Measurements from ENCODE around the gene SLC4A7.
"Not testable (repeated sequence)": the region's sequence is repeated elsewhere in the genome, so short reads cannot be mapped to it uniquely, and the experiment has no call there.

Gene SLC4A7

DNA sequence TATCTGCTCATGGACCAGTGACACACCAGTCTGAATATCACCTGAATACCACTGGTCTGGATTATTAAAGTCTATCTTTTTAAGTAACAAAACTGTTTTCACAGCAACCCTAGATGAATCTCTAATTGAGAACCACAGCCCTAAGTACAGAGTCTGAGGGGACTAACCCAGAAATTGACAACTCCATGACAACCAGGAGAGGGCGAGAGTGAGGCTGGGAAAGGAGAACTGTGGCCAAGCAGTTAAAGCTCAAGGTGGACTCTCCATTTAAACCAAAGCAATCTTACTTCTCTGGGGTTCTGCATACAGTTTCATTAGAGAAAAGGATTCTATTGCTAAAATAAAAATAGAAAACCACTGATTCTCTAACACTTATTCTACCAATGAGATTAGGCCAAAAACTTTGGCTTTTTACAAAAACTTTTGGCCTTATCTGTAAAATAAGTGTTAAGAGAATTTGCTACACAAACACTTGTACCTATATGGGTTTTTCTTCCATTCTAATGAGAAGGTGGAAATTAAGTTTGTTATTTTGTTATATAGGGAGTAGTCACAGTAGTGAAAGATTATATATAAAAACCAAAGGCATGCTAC lies 126.4 kb downstream of the SLC4A7 start:
- DNase-seq, result peak; percentile 41 to 42

DNA sequence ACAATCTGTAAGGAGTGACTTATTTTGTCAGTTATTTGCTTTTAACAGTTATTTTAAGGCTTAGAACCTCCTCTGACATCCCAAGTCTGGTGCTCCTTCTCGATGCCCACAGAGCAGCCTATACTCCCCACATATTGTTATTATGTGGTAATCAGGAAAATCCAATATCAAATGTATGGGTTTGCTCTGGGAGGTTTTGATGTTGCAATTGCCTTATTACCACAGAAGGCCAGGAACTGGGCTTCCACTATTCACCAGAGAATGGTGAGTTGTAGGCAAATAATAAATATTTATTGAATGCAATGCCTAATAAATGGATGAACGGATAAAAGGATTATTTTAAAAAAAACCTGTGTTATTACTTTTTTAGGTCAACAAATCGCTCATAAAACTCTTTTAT lies 127.2 kb downstream of the SLC4A7 start:
- no peak for DNase-seq

DNA sequence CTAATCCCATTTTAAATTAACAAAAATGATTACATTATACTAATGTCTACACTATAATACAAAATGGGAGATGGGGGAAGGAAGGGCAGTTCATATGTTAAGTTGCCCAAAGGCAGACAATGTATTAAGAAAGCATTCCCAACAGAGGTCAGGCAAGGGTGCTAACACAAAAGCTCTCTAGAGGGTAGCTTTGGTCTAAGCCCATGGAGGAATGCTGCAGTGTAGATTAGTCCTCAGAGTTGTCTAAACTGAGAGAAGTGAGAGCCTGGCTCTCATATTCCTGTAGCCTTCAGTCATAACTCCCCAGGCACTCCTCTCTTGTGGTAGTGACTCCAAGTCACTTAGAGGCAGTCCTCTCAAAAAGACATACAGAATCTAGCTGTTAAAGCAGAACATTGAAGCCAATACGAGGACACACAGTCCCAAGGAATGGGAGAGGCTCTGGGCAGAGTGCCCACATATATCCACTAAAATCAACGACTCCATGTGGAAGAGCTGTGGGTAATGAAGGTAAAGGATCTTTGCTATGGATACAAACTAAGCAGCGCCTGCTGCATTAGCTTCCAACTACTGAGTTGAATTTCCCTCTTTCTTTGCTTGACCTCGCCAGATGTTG lies 129.5 kb downstream of the SLC4A7 start:
- no peak for DNase-seq

- DNase-seq, result no peak
These were observed 130.0 kb downstream of the SLC4A7 start for GRCh38 chr3:27354161-27354560.

- no peak for DNase-seq
These were observed 131.0 kb downstream of the SLC4A7 start for GRCh38 chr3:27353221-27353620.

DNA sequence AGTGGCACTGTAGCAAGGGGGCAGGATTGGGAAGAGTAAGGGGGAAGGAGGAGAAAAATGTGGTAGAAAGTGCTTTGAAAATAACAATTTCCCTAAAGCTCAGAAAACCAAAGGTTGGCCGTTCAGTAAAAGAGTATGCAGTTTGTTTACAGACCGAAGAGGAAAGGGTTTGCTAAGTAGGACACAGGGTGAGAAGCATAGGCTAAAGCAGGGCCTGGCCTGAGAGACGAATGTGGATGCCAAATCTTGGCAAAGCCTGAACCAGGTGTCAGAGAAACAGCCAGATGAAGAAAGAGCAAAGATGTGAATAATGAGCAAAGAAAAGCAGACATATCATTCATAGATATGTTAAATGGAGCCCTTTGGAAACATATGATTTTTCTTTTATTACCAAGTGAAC lies 132.1 kb downstream of the SLC4A7 start:
- DNase-seq, result no peak

- DNase-seq, result no peak
These were observed 134.4 kb downstream of the SLC4A7 start for GRCh38 chr3:27349832-27350231.

- no peak for DNase-seq
These were observed 138.0 kb downstream of the SLC4A7 start for GRCh38 chr3:27345959-27346865.

GRCh38 chr3:27345493-27345892 lies 138.7 kb downstream of the SLC4A7 start:
- no peak for DNase-seq

- DNase-seq, result no peak
These were observed 139.1 kb downstream of the SLC4A7 start for GRCh38 chr3:27345045-27345444.

DNA sequence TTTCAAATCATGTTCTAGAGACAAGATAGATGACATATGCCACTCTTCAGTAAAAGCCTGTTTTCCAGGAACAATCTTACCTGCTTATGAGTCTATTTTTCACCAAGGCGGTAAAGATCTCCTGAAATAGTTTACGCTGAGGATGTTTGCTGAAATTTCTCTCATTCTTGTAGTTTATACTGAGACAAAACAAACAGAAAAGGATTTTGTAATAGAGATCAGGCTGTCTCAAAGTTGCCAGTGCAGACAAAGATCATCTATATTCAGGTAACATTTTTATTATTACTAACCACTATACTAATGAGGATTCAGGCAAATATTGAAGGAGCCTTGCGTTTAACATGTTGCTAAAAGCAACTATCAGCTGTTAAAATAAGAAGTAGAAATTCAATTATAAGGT lies 140.0 kb downstream of the SLC4A7 start:
- no peak for DNase-seq

DNA sequence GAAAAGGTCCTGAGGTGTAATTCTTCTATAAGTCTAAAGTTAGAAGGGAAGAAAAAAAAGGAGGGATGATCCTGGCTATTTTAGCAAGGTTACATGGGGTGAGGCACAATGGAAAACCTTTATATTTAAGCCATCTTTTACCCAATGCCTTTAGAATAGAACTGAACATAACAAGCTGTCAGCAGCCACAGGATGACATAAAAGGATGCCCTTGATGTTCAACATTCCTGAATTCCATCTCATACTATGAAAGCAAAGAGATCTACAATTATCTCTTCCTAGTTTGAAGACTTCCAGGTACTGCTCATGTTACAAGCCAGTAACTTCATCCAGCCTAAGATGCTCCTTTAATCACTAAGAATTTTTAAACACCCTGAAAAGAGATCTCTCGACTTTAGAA lies 141.9 kb downstream of the SLC4A7 start:
- DNase-seq, result no peak

DNA sequence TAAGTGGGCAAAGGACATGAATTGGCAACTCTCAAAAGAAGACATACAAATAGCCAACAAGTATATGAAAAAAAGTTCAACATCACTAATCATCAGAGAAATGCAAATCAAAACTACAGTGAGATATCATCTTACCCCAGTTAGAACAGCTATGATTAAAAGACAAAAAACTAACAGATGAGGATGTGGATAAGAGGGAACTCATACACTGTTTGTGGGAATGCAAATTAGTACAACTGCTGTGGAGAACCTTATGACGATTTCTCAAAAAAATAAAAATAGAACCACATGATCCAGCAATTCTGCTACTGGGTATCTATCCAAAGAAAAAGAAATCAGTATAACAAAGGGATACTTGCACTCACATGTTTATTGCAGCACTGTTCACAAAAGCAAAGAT lies 143.7 kb downstream of the SLC4A7 start:
- DNase-seq, result no peak

- no peak for DNase-seq
These were observed 148.6 kb downstream of the SLC4A7 start for GRCh38 chr3:27335571-27335970.

- DNase-seq, result no peak
These were observed 150.3 kb downstream of the SLC4A7 start for GRCh38 chr3:27333843-27334242.

GRCh38 chr3:27328982-27329762 lies 155.0 kb downstream of the SLC4A7 start:
- not testable (repeated sequence) for DNase-seq

GRCh38 chr3:27326629-27327545 lies 157.3 kb downstream of the SLC4A7 start:
- DNase-seq, result no peak

DNA sequence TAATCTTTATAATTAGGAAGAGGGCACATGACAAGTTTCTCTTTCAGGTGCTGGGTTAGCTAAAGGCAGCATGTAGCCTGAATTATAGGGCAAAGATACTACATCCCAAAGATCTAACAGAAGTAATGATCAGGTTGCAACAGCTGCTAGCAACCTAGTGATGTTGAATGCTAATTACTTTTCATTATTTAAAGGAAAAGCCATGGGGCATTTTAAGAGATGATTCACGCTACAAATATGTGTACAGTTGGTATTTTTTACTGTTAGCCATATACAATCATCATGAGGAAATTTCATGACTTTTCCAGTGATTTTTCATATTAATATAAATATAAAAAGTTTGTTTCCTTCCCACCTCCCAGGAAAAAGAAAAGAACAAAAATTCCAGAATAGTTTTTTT lies 158.0 kb downstream of the SLC4A7 start:
- no peak for DNase-seq

- DNase-seq, result no peak
These were observed 158.8 kb downstream of the SLC4A7 start for GRCh38 chr3:27325419-27325818.

DNA sequence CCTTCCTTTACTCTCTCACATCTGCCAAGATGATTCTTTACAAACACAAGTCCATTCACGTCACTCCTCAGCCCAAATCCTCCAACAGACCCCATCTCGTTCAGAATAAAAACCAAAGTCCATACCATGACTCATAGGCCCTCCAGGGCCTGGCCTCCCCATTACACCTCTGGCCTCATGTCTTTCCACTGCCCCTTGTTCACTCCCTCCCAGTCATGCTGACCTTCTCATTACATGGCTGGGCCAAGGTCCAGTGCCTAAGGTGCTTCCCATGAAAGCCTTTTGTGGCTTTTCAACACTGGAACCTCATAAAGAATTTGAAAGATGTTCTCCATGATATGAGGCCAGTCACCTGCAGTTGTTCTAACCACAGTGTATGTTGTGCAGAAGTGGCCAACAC lies 159.5 kb downstream of the SLC4A7 start:
- DNase-seq, result no peak

DNA sequence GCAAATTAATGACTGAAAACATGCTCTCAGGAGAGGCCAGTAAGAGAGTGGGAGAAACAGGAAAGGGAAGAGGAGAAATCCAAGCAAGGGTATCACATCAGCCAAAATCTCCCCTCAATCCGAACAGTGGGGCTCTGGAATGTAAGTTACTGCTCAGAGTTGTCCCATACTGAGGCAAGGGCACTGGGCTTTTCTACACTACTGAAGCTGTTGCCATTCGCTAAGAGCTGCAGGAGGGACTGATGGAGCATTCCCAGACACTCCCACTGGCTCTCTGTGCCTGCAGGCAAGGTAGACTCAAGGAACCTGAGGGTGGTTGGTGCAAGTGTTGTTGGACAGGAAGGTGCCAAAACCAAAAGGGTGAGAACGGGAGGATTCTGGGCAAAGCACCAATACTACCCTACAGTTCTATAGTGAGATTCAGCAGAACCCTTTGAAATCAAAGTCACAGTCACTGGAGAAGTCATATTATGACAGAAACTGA lies 161.1 kb downstream of the SLC4A7 start:
- DNase-seq, result no peak
